ENCODE measurements around the gene NIP7.
A peak's percentile ranks its signal among the peaks of the same experiment; 100 is the strongest.

NIP7 gene

DNA sequence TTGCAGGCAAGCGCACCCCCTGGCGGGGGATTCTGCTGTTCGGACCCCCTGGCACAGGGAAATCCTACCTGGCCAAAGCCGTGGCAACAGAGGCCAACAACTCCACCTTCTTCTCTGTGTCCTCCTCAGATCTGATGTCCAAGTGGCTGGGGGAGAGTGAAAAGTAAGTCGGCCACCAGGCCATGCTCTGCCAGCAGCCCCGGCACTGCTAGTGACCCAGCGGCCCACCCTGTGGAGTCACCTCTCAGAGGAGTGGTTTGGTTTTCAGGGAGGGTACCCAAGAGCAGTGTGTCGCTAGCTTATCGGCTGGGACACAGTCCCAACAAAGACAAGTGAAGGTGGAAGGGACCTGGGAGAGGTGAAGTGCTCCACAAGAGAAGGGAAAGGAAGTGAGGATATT is 20.2 kb upstream of the NIP7 start:
- DNase-seq: no peak

GRCh38 chr16:69319826-69320739 is 19.5 kb upstream of the NIP7 start:
- DNase-seq: no peak

DNA sequence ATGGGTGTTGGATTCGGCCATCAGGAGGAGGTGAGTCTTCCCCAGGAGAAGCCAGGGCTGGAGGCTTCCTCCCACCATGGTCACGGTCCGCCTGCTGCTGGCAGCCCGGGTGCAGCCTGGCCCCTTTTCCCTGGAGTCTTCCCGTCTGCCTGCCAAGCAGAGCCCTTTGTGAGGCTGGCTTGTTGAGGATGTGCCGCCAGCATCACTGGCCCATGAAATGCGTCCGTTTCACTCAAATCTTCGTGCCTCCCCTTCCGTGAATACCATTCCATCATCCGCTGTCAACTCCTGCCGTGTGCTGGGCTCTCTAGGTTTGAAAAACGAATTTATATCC is 18.9 kb upstream of the NIP7 start:
- DNase-seq: no peak

GRCh38 chr16:69321080-69321479 is 18.5 kb upstream of the NIP7 start:
- DNase-seq: no peak

DNA sequence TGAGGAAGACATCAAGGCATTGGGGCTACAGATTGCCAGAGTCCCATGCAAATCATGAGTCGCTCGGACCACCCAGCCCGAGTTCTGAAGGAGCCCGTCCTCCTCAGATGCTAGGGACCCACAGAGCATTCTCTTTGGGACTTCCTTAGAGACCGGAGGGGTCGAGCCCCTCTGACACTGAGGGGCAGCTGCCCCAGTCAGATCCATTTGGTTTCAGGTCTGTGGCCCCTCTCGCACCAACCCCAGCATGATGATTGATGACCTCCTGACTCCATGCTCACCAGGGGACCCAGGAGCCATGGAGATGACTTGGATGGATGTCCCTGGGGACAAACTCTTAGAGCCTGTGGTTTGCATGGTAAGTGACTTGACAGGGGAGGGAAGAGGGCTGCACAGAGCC is 17.2 kb upstream of the NIP7 start:
- DNase-seq: no peak

GRCh38 chr16:69323415-69323814 is 16.2 kb upstream of the NIP7 start:
- DNase-seq: no peak

- no peak for DNase-seq
Observed at GRCh38 chr16:69324013-69324531, 15.5 kb upstream of the NIP7 start.

- DNase-seq: no peak
Observed at GRCh38 chr16:69324585-69325253, 14.9 kb upstream of the NIP7 start.

DNA sequence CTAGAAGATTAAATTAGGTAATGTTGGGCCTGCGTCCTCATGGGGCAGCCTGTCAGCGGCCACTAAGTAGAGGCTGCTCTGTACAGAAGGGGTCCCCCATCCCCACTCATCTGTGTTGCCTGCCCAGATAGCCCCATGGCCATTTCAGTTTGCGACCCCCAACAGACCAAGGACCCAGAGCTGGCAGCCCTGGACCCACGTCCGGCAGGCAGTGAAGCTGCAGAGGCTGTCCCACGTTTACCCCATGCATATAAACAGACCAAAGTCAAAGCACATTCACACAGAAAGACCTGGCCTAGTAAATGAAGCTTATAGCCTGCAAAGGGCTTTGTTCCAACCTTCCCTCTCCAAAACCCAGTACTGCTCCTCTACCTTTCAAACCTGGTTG is 13.8 kb upstream of the NIP7 start:
- no peak for DNase-seq

DNA sequence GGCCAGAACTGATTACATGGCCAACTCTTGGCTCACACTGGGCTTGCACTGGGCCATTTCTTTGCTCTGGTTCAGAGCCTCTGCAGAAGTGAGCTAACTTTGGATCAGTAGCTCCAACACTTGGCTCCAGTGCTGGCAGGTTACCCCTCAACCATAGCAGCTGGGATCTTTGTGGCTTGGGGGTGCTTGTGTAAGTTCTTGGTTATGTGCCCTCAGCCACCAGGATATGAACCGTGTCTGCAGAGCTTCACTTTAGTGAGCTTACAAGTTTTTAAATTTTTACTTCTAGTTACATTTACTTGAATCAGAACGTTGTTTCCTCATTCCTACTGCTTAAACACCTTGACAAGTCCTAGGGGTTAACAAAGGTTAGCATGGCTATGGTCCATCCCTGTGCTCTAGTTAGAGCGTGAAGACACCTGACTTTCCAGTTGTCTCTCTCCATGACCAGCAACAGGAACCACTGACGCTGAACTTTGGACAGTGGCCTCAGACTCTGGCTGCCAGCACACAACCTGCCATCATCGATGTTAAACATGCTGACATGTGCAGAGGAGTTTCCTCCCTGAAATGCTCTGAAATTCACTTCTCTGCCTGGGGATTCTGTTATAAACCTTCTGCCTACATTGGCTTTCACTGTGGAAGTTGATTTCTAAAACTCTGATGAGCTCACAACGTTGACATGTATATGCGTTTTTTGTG is 13.2 kb upstream of the NIP7 start:
- DNase-seq: no peak

DNA sequence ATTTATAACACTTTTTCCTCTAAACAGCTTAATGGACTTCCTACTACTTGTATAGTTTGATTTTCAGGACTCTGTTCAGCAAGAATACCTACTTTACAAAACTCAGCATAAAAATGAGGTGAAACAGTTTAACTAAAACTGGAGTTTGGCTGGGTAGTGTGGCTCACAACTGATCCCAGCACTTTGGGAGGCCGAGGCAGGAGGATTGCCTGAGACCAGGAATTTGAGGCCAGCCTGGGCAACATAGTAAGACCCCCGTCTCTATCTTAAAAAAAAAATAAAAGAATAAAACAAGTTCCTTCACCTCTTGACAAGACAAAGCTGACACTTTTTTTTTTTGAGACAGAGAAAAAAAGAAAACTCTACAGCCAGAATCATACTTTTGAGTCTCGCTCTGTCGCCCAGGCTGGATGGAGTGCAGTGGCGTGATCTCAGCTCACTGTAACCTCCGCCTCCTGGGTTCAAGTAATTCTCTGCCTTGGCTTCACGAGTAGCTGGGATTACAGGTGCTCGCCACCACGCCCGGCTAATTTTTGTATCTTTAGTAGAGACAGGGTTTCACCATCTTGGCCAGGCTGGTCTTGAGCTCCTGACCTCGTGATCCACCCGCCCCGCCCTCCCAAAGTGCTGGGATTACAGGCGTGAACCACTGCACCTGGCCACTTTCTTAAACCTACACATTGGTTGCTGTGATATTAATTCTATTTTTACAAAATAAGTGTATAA is 11.8 kb upstream of the NIP7 start:
- no peak for DNase-seq

DNA sequence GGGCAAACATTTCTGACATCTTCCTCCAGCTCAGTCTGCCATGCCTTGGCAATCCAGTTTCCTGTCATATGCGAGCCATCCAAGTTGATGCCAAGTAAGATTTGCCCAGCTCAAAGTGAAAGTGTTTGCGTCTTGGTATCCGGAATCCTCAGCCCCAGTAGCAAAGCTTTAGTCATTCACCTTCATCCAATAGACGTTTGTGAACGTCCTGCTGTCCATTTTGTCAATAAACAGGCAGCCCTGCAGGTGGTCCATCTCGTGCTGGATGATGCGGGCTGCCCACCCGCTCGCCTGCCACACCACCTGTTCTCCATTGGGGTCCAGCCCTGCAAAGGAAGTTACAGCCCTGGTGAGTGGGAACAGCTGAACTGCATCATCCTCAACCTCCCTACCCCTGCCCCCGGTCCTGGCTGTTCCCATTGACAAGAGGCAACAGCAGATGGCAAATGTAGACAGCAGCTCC is 10.7 kb upstream of the NIP7 start:
- no peak for DNase-seq

GRCh38 chr16:69329369-69330285 is 9.9 kb upstream of the NIP7 start:
- DNase-seq: no peak

GRCh38 chr16:69330286-69331109 is 9.1 kb upstream of the NIP7 start, which contains the start of gene PDF:
PDF (minus strand) TSS chr16:69330588; CDS start chr16:69330570, 18 bp downstream.
- peak; percentile 75 for DNase-seq

GRCh38 chr16:69334696-69335095 is 4.9 kb upstream of the NIP7 start:
- DNase-seq: no peak

DNA sequence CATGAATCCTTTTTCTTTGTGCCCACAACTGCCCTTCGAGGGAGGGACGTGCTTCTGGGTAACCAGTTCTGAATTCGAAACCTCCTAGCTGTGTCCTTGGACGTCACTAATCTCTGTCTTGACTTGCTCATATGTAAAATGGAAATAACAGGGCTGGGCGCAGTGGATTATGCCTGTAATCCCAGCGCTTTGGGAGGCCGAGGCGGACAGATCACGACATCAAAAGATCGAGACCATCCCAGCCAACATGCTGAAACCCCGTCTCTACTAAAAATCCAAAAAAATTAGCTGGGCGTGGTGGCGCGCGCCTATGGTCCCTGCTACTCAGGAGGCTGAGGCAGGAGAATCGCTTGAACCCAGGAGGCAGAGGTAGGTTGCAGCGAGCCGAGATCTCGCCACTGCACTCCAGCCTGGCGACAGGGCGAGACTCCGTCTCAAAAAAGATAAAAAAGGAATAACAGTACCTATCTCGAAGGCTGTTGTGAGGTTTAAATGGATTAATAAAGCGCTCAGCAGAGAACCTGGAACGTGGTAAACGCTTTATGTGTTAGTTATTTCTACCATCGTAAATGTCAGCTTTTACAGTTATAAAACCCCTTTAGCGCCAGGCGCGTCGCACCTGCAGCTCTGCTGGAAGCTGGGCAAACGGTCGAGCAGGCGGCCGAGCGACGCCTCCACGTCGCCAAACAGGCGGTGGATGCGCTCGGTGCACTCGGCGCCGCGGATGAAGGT is 849 bp upstream of the NIP7 start:
- no peak for DNase-seq

DNA sequence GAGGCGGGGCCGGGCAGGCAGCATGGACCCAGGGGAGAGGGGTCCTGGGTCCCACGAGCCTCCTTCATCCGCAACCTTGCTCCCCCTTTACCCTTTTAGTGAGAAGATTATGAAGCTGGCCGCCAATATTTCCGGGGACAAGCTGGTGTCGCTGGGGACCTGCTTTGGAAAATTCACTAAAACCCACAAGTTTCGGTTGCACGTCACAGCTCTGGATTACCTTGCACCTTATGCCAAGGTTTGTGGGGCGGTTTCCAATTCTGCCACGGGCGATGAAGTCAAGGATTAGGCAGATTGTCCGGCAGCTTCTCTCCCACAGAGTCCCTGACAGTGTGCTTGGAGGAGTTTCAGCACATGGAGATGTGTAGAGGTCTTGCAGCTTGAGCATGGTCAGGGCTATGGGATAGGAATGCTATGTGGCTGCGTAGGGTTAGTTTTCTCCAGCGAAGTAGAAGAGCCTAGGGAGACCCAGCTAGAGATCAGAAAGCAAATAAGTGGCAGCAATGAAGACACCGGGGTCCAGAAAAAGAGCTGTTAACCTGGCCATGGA is 598 bp downstream of the NIP7 start:
- no peak for DNase-seq

- DNase-seq: no peak
Observed at GRCh38 chr16:69344171-69344570, 4.6 kb downstream of the NIP7 start.

GRCh38 chr16:69345923-69346322 is 6.4 kb downstream of the NIP7 start:
- DNase-seq: no peak

DNA sequence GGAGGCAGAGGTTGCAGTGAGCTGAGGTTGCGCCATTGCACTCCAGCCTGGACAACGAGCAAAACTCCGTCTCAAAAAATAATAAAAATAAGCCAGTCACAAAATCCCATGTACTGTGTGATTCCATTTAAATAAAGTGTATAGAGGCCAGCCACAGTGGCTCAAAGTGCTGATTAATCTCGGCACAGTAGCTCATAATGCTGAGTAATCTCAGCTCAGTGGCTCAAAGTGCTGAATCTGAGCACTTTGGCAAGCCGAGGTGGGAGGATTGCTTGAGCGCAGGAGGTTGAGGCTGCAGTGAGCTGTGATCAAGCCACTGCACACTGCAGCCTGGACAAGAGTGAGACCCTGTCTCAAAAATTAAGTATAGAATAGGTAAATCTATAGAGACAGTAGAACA is 7.1 kb downstream of the NIP7 start:
- DNase-seq: no peak

Data from NCI-H1105 (cell line).